ENCODE measurements around the gene CADPS2.

CADPS2 gene

GRCh38 chr7:122453432-122453831, 432.8 kb downstream of the CADPS2 start:
- H4K20me1 ChIP-seq (ENCODE audit: insufficient read depth, low read length, poor library complexity, severe bottlenecking), result no peaks in the 10 kb centered on the region
- no peaks in the 10 kb centered on the region for H3K79me2 ChIP-seq (ENCODE audit: insufficient read depth, low read length)
- TF ChIP-seq EZH2phosphoT487 (IDR thresholded peaks at IDR 0.05; ENCODE audit: borderline replicate concordance) (no peak), CTCF (conservative IDR thresholded peaks at IDR 0.05; ENCODE audit: low read length) (no peak)
- no peaks in the 10 kb centered on the region for H3F3A ChIP-seq (ENCODE audit: low read depth)
- no peaks in the 10 kb centered on the region for H3K9me3 ChIP-seq (ENCODE audit: insufficient read depth, low read depth, low read length)
- H3K9ac ChIP-seq (ENCODE audit: low read depth, low read length, poor library complexity, severe bottlenecking), result no peak overlapping the region
- H3K4me1 ChIP-seq (ENCODE audit: insufficient read depth, low read length, poor library complexity, severe bottlenecking), result no peaks in the 10 kb centered on the region
- no peaks in the 10 kb centered on the region for H3K36me3 ChIP-seq (ENCODE audit: insufficient read depth, low read length)
- H3K4me3 ChIP-seq (ENCODE audit: low read length, poor library complexity, severe bottlenecking), result no peak overlapping the region
- no peak overlapping the region for H3K4me2 ChIP-seq (ENCODE audit: low read depth, low read length, poor library complexity, severe bottlenecking)
- H3K27me3 ChIP-seq (ENCODE audit: insufficient read depth, low read length, poor library complexity, severe bottlenecking), result no peaks in the 10 kb centered on the region
- no peaks in the 10 kb centered on the region for H3K9me2 ChIP-seq (replicated peaks; ENCODE audit: low read depth, low read length)
- H2AFZ ChIP-seq (ENCODE audit: low read length), result no peak overlapping the region

- no peak overlapping the region for H3K9ac ChIP-seq (ENCODE audit: low read depth, low read length, poor library complexity, severe bottlenecking)
- no peak overlapping the region for H3K4me2 ChIP-seq (ENCODE audit: low read depth, low read length, poor library complexity, severe bottlenecking)
- H3K4me3 ChIP-seq (ENCODE audit: low read length, poor library complexity, severe bottlenecking), result no peak overlapping the region
- no peaks in the 10 kb centered on the region for H3K27me3 ChIP-seq (ENCODE audit: insufficient read depth, low read length, poor library complexity, severe bottlenecking)
- no peaks in the 10 kb centered on the region for H3K36me3 ChIP-seq (ENCODE audit: insufficient read depth, low read length)
- no peak overlapping the region for H2AFZ ChIP-seq (ENCODE audit: low read length)
- TF ChIP-seq EZH2phosphoT487 (IDR thresholded peaks at IDR 0.05; ENCODE audit: borderline replicate concordance) (no peak), CTCF (conservative IDR thresholded peaks at IDR 0.05; ENCODE audit: low read length) (no peak)
- H3K9me2 ChIP-seq (replicated peaks; ENCODE audit: low read depth, low read length), result no peaks in the 10 kb centered on the region
- no peaks in the 10 kb centered on the region for H3F3A ChIP-seq (ENCODE audit: low read depth)
- H4K20me1 ChIP-seq (ENCODE audit: insufficient read depth, low read length, poor library complexity, severe bottlenecking), result no peaks in the 10 kb centered on the region
- H3K79me2 ChIP-seq (ENCODE audit: insufficient read depth, low read length), result no peaks in the 10 kb centered on the region
- no peaks in the 10 kb centered on the region for H3K4me1 ChIP-seq (ENCODE audit: insufficient read depth, low read length, poor library complexity, severe bottlenecking)
- H3K9me3 ChIP-seq (ENCODE audit: insufficient read depth, low read depth, low read length), result no peaks in the 10 kb centered on the region
Observed at GRCh38 chr7:122448893-122449589, 437.2 kb downstream of the CADPS2 start.

GRCh38 chr7:122442929-122443328, 443.3 kb downstream of the CADPS2 start:
- H3K27me3 ChIP-seq (ENCODE audit: insufficient read depth, low read length, poor library complexity, severe bottlenecking), result no peaks in the 10 kb centered on the region
- no peaks in the 10 kb centered on the region for H4K20me1 ChIP-seq (ENCODE audit: insufficient read depth, low read length, poor library complexity, severe bottlenecking)
- no peaks in the 10 kb centered on the region for H3K4me1 ChIP-seq (ENCODE audit: insufficient read depth, low read length, poor library complexity, severe bottlenecking)
- no peak overlapping the region for H3K4me2 ChIP-seq (ENCODE audit: low read depth, low read length, poor library complexity, severe bottlenecking)
- no peak overlapping the region for H2AFZ ChIP-seq (ENCODE audit: low read length)
- H3K36me3 ChIP-seq (ENCODE audit: insufficient read depth, low read length), result no peaks in the 10 kb centered on the region
- no peaks in the 10 kb centered on the region for H3K9me3 ChIP-seq (ENCODE audit: insufficient read depth, low read depth, low read length)
- H3K9me2 ChIP-seq (replicated peaks; ENCODE audit: low read depth, low read length), result no peaks in the 10 kb centered on the region
- H3F3A ChIP-seq (ENCODE audit: low read depth), result no peaks in the 10 kb centered on the region
- H3K4me3 ChIP-seq (ENCODE audit: low read length, poor library complexity, severe bottlenecking), result no peak overlapping the region
- no peaks in the 10 kb centered on the region for H3K79me2 ChIP-seq (ENCODE audit: insufficient read depth, low read length)
- no peak overlapping the region for H3K9ac ChIP-seq (ENCODE audit: low read depth, low read length, poor library complexity, severe bottlenecking)
- TF ChIP-seq CTCF (conservative IDR thresholded peaks at IDR 0.05; ENCODE audit: low read length) (no peak), EZH2phosphoT487 (IDR thresholded peaks at IDR 0.05; ENCODE audit: borderline replicate concordance) (no peak)

Measured in Loucy (cell line).